Activated T-helper 1 cell treated with Interleukin-2 at 50 U/mL for 16 hours (primary cell): ENCODE data around the gene MGMT.

Source experiments
- DNase-seq: peaks from one replicate; pipeline ENCODE4 v3.0.0-alpha.2; 2020; ENCODE audit warnings: low read depth

Gene MGMT

DNA sequence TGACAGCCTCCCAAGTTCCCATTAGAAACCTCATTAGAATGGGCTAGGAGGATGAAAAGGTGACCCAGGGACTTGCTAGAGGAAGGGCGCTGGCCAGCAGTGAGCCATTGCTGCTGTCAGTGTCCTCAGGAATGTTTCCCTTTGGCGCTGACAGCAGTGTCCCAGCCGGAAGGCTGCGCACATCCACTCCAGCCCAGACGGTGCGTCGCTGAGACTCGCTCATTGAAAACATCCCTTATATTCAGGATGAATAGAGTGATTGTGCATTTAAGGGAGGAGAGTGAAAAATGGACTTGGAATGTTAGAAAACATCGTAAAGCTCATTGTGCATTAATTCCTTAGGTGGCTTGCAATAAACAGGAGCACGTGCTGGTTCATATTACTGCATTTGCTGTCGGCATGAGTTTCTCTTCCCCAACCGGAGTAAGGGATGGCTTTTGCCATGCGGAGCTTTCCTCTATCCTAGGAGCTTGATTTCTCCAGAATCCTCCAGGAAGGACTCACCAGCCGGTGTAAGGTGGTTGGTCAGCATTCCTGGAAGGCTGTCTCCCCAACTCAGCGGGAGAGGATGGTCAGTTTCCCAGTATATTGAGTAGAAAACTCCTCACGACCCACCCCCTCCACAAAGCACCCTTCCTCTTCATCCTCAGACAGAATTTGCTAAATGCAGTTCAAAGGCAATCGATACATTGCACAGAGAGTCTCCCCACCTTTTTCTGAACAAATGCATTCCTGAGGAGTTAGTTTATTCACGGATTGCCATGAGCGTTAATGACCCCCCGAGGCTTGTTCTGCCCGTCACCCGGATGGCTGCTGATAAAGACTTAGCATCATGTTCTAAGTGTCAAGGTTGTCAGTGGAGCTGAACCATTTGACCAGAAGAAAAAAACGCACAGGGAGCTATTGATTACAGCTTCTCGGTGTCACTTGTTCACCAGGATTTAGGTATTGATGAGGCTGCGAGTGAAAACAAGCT lies 295.2 kb downstream of the MGMT start:
- DNase-seq: no peak

DNA sequence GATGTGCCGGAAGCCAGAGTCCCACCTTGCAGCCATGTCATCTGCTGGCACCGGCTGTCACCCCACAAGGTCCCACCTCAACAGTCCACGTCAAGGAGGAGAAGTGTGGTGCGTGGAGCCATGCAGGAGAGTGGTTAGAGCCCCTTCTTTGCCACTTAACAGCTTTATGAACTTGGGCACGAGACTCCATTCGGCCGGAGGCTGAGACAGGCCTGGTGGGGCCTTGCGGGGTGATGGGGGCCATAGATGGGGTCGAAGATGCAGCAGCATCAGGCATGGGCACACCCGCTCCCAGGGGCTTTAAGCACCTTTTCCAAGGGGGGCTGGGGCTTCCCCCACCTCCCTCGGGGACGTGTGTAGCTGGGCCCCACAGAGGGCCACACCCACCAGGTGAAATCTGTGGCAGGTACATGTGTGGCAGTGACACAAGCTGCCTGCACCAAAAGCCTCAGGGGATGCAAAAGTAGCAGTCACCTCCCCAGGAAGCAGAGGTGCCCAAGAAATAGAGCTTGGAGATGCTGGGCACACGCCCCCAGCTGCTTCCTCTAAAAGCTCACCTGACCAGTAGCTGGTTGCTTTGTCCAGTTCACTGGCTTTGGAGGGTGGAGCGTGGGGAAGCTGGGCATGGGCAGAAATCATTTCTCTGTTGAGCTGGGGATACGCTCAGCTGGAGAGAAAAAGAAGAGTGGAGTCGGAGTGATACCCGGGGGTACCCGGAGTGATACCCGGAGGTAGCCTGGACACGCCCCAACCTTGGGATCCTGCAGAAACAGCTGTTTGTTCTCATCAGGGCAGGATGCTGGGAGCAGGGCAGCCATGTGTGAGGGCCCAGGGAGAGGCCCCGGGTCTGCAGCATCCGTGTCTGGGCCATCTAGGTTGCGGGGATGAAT lies 297.2 kb downstream of the MGMT start:
- DNase-seq: no peak

DNA sequence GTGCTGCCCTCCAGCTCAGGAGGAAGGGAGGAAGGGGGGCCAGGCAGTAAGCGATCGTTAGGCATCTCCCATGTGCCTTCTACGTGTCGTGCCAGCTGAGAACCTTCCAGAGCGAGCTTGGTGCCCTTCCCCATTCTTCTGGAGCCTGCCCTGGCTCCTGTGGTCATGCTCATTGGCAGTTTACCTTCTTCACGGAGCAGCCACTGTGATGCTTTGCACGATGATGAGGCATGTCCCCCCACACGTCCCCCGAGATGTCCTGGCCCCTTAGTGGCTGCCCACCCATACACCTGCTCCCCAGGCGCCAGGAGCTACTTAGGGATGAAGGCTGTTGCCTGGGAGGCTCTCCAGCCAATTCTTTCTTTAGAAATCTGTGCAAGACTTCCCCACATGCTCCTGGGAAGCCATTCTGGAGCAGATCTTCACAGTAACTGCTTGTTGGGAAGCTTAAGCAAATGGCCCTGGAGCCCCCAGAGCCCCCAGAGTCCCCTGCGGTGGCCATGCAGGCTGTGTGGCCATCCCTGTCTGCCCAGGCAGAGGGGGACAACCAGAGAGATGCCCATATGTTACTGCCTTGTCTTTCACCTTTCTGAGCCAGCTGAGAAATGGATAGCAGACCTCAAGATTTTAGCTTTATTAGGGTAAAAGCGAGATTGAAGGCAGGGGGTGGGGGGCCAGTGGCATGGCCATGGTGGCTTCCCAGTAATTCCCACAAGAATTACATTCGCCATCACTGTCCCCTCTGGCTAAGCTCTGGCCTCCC lies 298.0 kb downstream of the MGMT start:
- no peak for DNase-seq

DNA sequence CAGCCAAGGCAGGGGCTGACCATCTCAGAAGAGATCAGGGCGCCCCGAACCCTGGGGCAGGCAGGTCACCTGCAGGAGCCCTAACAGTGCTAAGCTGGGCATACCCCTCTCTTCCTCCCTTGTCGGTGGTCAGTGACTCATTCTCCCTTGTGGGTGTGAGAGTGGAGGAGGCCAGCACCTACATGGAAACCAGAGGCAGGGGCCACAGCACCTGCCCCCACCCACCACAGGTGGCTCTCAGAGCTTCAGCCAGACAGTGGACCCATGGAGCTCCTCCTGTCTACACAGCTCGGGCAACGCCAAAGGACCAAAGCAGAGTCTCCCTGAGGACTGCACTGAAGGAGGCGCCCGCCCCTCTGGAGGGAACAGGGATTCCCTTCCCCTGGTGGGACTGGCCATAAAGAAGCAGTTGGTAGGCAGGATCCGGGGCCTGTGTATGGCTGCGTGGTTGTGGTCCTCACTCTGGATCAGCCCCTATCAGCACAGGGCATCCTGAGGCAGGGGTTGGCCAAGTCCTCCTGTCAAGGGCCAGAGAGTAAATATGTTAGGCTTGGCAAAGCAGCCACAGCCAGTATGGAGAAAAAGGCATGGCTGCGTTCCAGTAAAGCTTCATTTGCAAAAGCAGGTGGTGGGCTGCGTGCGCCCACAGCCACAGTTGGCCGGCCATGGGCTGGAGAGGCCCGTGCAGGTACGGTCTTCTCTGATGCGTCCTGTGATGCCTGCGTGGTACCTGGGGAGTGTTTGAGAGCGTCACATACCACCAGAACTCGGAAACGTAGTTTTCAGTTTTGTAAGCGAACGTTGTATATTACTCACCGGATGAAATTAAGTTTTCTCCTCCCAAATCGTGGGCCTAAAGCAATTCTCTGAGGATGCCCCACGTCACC lies 298.9 kb downstream of the MGMT start:
- DNase-seq: no peak

DNA sequence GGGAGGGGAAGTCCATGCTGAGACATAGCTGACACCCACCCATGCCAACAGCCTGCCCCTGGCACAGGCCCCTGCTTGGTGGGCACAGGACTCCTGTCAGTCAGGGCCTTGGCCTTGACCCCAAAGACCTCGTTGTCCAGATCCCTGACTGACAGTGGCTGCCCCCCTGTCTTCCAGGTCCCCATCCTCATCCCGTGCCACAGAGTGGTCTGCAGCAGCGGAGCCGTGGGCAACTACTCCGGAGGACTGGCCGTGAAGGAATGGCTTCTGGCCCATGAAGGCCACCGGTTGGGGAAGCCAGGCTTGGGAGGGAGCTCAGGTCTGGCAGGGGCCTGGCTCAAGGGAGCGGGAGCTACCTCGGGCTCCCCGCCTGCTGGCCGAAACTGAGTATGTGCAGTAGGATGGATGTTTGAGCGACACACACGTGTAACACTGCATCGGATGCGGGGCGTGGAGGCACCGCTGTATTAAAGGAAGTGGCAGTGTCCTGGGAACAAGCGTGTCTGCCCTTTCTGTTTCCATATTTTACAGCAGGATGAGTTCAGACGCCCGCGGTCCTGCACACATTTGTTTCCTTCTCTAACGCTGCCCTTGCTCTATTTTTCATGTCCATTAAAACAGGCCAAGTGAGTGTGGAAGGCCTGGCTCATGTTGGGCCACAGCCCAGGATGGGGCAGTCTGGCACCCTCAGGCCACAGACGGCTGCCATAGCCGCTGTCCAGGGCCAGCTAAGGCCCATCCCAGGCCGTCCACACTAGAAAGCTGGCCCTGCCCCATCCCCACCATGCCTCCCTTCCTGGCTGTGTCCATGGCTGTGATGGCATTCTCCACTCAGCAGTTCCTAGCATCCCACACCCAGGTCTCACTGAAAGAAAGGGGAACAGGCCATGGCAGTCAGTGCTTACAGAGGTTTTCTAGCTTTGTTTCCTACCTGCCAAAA lies 299.8 kb downstream of the MGMT start:
- no peak for DNase-seq

DNA sequence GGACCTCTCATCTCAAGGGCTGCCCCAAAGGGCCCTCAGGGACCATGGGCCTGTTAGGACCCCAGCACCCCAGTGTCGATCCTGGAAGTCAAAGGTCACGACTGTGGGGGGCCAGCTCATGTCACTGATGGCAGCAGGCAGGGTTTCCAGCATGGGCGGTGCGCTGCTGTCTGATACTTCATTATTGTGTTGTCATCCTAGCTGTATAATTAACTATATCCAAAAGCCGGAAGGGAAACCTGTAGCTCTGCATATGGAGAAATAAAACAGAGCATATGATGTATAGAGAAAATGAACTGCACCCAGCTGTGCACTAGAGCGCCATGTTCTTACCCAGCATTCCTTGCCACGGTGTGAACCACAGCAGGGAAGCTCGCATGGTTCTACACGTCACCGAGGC lies 300.7 kb downstream of the MGMT start:
- DNase-seq: no peak

DNA sequence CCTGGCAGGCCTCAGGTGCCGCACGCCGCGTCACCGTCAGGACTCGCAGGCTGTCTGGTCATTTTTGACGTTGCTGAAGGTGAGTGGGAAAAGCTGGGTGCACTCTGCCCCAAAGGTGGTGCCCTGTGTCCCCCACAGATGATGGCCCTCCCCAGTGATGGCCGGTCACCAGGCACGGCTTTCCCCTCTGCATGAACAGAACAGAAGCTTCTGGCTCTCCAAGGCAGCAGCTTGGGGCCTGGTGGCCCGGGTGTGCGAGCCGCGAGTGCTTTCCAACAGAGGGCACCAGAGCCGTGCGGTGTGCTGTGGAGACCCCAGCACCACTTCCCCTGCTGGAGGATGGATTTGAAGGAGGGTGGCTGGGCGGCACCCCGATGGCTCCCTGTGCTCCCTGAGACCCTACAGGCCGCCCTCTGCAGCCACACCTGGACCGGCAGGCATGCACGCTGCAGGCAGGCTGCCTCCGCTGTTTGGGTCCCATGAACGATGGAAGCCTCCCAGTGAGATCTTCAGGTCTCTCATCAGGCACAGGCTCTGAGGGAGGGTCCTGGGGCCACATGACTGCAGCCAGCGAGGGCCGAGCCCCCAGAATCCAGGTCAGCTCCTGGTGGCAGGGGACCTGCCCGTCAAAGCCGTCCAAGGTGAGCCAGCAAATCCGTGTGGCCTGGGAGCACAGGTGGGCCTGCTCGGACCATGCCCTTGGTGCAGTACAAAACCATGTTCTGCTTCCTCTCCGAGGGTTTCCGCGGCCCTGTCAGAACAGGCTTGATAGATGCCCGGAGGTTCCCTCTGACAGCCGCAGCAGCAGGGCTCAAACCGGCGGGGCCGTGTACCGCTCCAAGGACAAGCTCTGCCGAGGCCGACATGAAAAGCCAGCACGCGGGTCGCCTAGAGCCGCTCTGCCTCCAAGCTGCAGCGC lies 301.7 kb downstream of the MGMT start:
- DNase-seq: no peak

DNA sequence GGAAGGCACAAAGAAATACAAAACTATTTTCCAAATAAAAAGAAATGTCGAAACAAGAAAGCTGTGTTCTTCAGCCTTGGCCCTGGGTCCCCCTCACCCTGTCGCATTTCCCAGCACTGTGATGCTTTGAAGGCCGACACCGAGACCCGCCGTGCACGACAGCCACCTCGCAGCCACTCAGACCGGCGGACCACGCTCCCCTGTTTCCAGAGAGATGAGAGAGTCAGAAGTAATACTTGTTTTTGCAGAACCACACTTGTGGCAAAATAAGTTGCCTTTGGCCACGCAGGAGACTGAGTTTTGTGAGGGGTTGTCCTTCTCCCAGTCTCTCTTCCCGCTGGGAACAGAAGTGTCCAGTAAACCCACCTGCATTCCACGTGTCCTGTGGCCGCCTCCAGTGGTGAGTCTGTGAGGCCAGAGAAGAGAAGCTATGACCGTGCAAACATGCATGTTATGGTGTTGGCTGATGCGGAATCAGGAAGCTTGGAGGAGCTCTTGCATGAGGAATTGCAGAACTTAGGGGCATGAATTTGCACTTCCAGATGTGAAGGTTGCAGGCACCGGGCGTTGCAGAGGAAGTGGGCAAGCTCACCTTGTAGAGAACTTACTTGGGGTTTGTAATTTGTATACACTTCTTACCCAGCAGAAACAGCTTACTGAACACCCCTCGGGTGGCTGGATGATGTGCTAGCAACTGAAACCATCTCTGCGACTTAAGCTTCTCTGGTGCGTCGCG lies 302.5 kb downstream of the MGMT start:
- no peak for DNase-seq

DNA sequence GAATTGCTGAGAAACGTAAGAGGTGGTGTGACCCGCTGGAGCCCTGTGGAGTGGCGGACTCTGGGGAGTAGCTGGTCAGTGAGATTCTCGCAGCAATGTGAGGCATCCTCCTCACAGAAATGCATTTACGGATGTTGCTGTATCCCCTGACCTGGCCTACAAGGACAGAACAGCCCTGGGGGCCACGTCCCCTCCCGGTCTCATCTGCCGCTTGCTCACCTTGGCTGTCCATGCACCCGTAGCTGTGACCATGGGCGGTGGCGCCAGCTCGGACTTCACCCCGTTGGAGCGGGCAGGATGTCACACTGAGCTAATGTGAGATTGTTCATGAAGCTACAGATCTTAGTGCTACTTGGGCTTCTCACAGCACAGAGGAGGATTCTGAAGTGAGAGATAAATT lies 303.2 kb downstream of the MGMT start:
- no peak for DNase-seq

DNA sequence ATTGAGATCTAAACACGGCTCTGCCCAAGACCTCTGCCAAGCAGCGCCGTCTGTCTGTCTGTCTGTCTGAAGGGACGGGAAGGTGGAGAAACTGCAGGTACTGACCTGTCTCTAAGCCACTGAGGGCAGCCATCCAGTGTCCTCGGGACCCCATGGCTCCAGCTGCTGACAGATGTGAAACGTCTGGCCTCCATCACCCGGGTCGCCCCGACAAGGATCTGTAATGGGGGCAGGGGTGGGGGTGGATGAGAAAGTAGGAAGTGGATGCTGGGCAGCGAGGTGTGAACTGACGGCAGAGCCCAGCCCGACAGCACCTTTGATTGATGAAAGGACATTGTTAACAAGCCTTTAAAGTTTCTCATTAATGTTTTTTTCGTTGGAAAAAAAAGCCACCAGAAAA lies 304.0 kb downstream of the MGMT start:
- no peak for DNase-seq

DNA sequence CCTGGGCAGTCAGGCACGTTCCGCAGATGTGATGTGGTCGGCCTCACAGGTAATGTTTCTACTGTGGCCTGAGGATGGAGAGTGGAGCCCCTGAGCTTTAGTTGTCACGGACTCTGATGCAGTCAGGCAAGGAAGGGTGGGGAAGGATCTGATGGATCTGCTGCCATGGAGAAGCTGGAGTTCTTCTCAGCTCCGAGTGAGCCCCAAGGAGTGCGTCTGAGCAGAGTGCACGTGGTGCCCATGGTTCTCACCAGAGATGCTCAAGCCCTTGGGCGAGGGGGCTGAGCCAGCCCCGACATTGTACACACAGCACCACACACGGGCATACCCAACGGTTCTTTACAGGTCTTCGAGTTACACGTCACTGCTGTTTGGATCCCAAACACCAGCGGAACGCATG lies 304.5 kb downstream of the MGMT start:
- no peak for DNase-seq

DNA sequence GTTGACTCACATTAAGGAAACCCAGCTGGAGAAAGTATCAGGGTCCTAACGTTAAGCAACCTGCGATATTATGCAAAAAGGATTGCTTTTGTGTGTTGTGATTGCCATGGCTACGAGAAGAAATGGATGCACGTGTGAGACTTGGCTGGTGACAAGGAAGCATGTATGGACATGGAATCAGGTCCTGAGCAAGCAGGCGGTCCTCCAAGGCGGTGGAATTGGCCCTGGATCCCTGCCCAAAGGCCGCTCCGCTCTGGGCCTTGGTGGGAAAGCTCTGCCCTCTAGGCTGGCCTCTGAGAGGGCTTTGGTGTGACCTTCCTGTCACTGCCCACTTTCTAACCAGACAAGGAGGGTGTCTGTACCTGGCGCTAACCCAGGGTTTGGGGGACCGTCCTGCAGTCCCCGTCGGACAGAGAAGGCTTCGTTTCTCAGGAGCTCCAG lies 305.0 kb downstream of the MGMT start:
- DNase-seq: no peak

DNA sequence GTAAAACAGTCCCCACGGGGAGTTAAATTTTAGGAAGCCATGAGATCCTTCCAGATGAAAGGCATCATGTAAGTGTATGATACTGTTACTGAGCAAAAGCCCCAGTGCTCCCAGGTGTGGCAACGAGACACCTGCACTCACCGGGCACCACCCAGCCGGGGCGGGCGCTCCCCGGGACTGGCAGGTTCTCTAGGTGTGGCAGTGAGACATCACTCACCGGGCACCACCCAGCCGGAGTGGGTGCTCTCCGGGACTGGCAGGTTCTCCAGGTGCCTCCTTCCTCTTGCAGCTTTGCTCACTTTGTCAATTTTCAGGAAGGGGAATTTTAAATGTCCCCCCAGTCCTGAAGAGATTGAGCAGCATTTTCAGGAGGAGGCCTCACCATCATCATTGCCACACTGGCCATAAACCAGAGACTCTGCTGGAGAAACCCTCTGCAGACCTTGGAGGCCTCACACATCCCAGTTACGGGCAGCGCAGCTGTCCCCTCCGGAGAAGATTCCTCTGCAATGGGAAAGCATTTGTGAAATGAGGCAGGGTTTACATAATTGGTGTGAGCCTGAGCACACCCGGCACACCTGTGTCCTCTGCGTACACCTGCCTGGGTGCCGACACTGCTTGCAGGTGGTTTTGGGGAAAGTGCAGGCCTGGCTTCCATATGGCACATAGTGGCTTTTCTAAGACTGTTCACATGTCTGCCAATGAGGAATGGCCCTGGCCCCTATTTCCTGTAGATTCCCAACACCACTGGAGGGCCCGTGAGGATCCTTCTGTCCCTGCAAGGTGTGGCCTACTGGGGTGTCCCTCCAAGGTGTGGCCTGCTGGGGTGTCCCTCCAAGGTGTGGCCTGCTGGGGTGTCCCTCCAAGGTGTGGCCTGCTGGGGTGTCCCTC lies 305.7 kb downstream of the MGMT start:
- no peak for DNase-seq

DNA sequence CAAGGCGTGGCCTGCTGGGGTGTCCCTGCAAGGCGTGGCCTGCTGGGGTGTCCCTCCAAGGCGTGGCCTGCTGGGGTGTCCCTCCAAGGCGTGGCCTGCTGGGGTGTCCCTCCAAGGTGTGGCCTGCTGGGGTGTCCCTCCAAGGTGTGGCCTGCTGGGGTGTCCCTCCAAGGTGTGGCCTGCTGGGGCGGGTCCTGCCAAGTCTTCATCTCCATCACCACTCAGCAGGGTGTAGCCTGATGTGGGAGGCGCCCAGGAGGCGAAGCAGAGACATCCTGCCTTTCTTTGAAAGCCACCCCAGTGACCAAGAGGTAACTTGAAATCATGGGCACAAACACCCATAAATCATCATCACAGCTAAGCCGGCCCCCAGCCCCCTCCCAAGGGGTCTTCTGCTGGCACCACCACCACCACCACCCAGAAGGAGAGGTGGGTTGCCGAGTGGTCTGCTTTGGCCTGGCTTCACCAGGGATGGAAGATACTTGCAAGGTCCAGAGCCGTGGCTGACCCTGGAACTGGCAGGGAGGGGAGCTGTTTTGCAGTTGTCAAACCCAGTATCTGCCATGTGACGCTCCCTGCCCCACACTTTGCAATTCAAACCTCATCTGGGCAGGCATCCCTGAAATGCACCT lies 306.4 kb downstream of the MGMT start:
- DNase-seq: no peak

DNA sequence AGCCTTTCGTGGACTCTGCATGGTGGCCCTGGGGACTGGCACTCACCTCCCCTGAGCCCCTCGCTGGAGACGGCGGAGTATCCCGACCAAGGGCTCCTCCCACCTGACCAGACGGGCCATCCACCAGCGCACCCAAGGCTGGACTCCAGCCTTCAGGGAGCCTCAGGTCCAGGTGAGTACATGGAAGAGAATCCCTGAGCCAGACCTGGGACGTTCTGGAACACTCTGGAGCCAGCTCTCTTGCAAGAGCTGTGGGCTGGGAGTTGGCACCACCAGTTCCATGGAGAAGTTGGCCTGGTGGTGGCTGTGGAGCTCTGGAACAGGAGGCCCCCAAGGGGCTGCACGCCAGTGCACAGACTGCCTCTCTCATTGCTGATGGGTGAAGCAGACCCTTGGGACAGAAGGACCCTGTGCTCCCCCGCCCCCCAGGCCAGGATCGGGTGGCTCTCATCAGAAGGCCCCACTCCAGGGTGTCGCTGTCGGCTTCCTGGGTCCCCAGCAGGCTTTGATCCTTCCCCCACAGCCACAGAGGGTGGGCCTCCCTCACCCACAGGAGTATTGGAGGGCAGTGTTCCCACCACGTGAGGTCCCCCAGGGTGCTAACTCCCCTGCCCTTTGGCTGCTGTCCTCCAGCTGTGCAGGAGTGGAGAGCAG lies 307.2 kb downstream of the MGMT start:
- no peak for DNase-seq

DNA sequence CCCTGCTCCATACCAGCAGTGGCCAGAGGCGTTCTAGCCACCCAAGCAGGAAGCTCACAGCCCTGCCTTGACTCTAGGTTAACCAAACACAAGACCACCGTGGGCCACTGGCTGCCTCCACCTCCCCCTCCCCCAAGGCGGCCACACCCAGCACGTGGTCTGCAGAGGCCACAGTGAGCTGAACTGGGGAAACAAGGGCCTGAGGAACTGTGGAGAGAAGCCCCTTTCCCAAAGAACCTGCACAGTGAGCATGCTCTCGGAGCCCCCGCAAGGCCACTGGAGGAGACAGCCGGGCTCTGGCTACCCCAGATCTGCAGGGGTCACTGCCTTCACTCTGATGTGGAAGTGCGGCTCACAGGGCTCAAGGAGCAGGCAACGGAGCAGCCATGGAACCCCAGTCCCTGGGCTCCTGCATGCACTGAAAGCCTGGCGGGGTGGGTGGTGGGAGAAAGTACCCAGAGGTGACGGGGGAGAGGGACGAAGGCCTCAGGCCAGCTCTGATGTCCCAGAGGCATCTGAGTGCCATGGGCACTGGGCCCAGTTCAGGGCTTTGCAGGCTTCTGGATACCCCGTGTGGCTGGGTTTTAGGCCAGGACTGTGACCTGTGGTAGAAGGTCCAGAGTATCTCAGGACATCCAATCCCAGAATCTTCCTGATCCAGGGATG lies 307.8 kb downstream of the MGMT start:
- DNase-seq: no peak
